DND-41 (cell line): ENCODE results near the gene SLC6A3.

ENCODE experiments used
- ATAC-seq: fragments of 200-7000 bp; cut with Tn5 transposase; 3 replicates; pipeline ENCODE4 v1.9.1; 2021; ENCODE audit warnings: low read depth; ENCODE audit not compliant: insufficient read depth
- DNase-seq: peaks from one replicate; pipeline ENCODE4 v3.0.0-alpha.2; 2020
- H2AFZ ChIP-seq: 2 replicates; pipeline ENCODE4 v1.6.0; 2012; ENCODE audit warnings: low read depth, low read length
- H3K27ac ChIP-seq: 2 replicates; pipeline ENCODE4 v1.5.1; 2012; ENCODE audit warnings: low read length, inconsistent platforms
- H3K27me3 ChIP-seq: fragments of 200-600 bp; sonication (generic); 2 replicates; pipeline ENCODE4 v1.6.0; 2012; ENCODE audit warnings: low read length, mild to moderate bottlenecking, inconsistent platforms; ENCODE audit not compliant: insufficient read depth, poor library complexity
- H3K36me3 ChIP-seq: 2 replicates; pipeline ENCODE4 v1.5.1; 2012; ENCODE audit warnings: low read length, inconsistent platforms; ENCODE audit not compliant: insufficient read depth
- H3K4me1 ChIP-seq: 2 replicates; pipeline ENCODE4 v1.5.1; 2012; ENCODE audit warnings: mild to moderate bottlenecking, low read length; ENCODE audit not compliant: insufficient read depth
- H3K4me2 ChIP-seq: 2 replicates; pipeline ENCODE4 v1.6.0; 2012; ENCODE audit warnings: mild to moderate bottlenecking, moderate library complexity, low read length, inconsistent platforms; ENCODE audit not compliant: insufficient read depth
- H3K4me3 ChIP-seq, 2 experiments: fragments of 200-600 bp in 1 of 2; shearing (Covaris generic) in 1 of 2; 2 replicates each; pipeline ENCODE4 v1.5.1; 2012 to 2016; ENCODE audit warnings: inconsistent platforms in 2 of 2, low read length in 2 of 2, mild to moderate bottlenecking in 2 of 2, low read depth in 1 of 2, moderate library complexity in 1 of 2
- H3K79me2 ChIP-seq: 2 replicates; pipeline ENCODE4 v1.6.0; 2012; ENCODE audit warnings: low read length, inconsistent platforms; ENCODE audit not compliant: insufficient read depth
- H3K9ac ChIP-seq: 2 replicates; pipeline ENCODE4 v1.6.0; 2012; ENCODE audit warnings: low read depth, mild to moderate bottlenecking, inconsistent platforms, low read length, moderate library complexity
- H3K9me3 ChIP-seq: 2 replicates; pipeline ENCODE4 v1.5.1; 2012; ENCODE audit warnings: low read length, moderate library complexity, mild to moderate bottlenecking, inconsistent platforms; ENCODE audit not compliant: insufficient read depth, severe bottlenecking
- H4K20me1 ChIP-seq: 2 replicates; pipeline ENCODE4 v1.6.0; 2012; ENCODE audit warnings: low read length; ENCODE audit not compliant: insufficient read depth
- EZH2 ChIP-seq: IDR thresholded peaks from 3 replicates; pipeline ENCODE4 v1.6.1; 2012; ENCODE audit warnings: borderline replicate concordance, low read depth, mild to moderate bottlenecking, moderate library complexity, low read length, inconsistent platforms; ENCODE audit not compliant: severe bottlenecking
- TF ChIP-seq, protein P1 (sequence below): IDR thresholded peaks from 2 replicates; pipeline ENCODE4 v1.5.1; 2012; ENCODE audit warnings: borderline replicate concordance, low read length, moderate library complexity, mild to moderate bottlenecking; ENCODE audit not compliant: poor library complexity, severe bottlenecking; ENCODE audit errors: extremely low read depth

Gene SLC6A3

DNA sequence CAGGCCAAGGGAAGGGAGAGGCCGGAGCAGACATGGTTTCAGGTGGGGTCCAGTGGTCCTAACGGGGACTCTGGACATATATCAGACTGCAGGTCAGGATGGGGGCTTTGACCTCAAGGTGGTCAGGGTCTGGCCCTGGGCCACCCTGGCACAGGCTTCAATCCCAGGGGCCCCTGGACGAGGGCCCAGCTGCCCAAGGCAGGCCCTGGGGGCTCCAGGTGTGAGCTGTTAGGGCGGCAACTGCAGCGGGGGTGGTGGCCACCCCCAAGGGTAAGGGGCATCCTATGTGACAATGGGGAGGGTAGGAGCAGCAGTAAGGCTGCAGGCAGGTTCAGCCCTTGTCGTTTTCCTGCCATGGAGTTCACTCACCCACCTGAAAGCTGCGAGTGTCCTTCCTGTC, 54.9 kb downstream of the SLC6A3 start:
- H3K4me2 ChIP-seq, result no peak overlapping the region
- no peak overlapping the region for H3K9ac ChIP-seq
- H2AFZ ChIP-seq, result no peak overlapping the region
- no peaks in the 10 kb centered on the region for H4K20me1 ChIP-seq
- peaks cover 6% of the 10 kb centered on the region for H3K27me3 ChIP-seq
- H3K9me3 ChIP-seq, result no peaks in the 10 kb centered on the region
- no peaks in the 10 kb centered on the region for H3K79me2 ChIP-seq
- no peak for TF ChIP-seq EZH2
- TF ChIP-seq, protein P1, sequence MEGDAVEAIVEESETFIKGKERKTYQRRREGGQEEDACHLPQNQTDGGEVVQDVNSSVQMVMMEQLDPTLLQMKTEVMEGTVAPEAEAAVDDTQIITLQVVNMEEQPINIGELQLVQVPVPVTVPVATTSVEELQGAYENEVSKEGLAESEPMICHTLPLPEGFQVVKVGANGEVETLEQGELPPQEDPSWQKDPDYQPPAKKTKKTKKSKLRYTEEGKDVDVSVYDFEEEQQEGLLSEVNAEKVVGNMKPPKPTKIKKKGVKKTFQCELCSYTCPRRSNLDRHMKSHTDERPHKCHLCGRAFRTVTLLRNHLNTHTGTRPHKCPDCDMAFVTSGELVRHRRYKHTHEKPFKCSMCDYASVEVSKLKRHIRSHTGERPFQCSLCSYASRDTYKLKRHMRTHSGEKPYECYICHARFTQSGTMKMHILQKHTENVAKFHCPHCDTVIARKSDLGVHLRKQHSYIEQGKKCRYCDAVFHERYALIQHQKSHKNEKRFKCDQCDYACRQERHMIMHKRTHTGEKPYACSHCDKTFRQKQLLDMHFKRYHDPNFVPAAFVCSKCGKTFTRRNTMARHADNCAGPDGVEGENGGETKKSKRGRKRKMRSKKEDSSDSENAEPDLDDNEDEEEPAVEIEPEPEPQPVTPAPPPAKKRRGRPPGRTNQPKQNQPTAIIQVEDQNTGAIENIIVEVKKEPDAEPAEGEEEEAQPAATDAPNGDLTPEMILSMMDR, result no peak
- no peak overlapping the region for H3K27ac ChIP-seq
- peaks cover 16% of the 10 kb centered on the region for H3K4me1 ChIP-seq
- H3K4me3 ChIP-seq, result no peak overlapping the region
- no peak for DNase-seq
- no peak for ATAC-seq
- H3K36me3 ChIP-seq, result no peaks in the 10 kb centered on the region

DNA sequence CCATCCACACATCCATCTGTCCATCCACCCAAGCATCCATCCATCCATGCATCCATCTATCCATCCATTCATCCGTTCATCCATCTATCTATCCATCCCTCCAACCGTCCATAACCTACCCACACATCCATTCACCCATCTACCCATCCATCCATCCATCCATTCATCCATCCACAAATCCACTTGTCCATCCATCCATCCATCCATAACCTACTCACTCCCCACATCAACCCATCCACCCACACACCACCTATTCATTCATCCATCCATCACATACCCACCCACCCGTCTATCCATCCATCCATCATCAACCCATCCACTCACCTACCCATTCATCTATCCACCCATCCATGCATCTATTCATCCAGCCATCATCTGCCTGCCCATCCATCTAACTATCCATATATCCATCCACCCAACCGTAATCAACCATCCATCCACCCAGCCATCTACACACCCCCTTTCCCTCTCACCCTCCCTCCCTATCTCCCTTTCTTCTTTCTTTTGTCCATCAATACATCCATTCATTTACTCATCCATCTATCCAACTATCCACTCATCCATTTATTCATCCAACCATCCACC, 56.8 kb downstream of the SLC6A3 start:
- no peak overlapping the region for H3K27ac ChIP-seq
- H4K20me1 ChIP-seq, result no peaks in the 10 kb centered on the region
- DNase-seq, result no peak
- peaks cover 6% of the 10 kb centered on the region for H3K27me3 ChIP-seq
- no peaks in the 10 kb centered on the region for H3K79me2 ChIP-seq
- no peaks in the 10 kb centered on the region for H3K9me3 ChIP-seq
- no peaks in the 10 kb centered on the region for H3K36me3 ChIP-seq
- TF ChIP-seq EZH2, result no peak
- H3K9ac ChIP-seq, result no peak overlapping the region
- peaks cover 20% of the 10 kb centered on the region for H3K4me1 ChIP-seq
- no peak for ATAC-seq
- H3K4me2 ChIP-seq, result no peak overlapping the region
- no peak overlapping the region for H3K4me3 ChIP-seq
- H2AFZ ChIP-seq, result no peak overlapping the region

DNA sequence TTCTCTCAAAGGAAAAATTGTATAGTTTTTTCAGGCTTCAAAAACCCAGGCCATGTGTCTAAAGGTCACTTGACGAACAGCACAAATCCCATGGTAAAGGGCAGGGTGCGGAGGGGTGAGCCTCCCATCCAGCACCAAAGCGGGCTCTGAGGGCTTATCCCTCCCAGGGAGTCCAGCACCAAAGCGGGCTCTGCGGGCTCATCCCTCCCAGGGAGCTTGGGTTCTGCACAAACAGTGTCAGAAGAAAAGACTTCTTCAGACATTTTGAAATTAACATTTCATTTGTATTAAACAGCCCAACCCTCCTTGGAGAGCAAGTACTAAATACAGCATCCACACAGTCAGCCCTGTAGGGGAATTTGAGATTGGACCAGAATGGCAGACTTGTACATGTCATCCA, 57.4 kb downstream of the SLC6A3 start:
- H3K27me3 ChIP-seq, result peaks cover 6% of the 10 kb centered on the region
- TF ChIP-seq, protein P1, result no peak
- no peak for TF ChIP-seq EZH2
- no peaks in the 10 kb centered on the region for H3K79me2 ChIP-seq
- peaks cover 20% of the 10 kb centered on the region for H3K4me1 ChIP-seq
- H3K9ac ChIP-seq, result no peak overlapping the region
- ATAC-seq, result no peak
- H3K4me2 ChIP-seq, result no peak overlapping the region
- no peak for DNase-seq
- no peaks in the 10 kb centered on the region for H3K36me3 ChIP-seq
- H3K27ac ChIP-seq, result no peak overlapping the region
- H3K4me3 ChIP-seq, result no peak overlapping the region
- H3K9me3 ChIP-seq, result no peaks in the 10 kb centered on the region
- H2AFZ ChIP-seq, result no peak overlapping the region
- H4K20me1 ChIP-seq, result no peaks in the 10 kb centered on the region

DNA sequence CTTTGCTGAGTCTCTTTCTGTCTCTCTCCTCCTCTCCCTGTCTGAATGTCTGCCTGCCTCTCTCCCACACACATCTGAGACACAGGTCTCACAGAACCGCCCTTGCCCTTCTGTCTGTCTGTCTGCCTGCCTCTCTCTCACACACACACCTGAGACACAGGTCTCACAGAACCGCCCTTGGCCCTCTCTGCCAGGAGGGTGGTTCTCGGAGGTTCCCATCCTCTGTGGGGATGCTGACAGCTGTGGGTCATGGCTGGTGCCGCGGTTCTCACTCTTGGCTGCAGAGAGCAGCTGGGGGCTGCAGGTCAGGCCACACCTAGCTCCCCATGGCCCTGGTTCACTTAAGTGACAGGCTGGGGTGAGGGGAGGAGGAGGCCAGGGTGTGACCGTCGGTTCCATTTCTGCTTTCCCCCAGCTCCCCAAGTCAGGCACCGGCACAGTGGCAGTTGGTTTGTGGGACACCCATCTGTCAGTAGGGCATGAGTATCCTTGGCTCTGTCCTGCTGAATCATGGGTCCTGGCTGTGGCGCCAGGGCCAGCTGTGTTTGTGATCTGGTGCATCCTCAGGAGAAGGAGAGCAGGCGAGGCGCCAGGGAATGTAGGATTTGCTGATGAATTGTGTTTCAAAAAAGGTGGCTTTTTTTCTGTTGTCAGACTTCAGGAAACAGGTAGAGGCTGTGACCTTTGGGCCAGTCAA, 58.0 kb downstream of the SLC6A3 start:
- H3K9me3 ChIP-seq, result no peaks in the 10 kb centered on the region
- TF ChIP-seq EZH2, result no peak
- TF ChIP-seq, protein P1, result no peak
- H3K27me3 ChIP-seq, result peaks cover 6% of the 10 kb centered on the region

More for the DNA sequence above, 58.0 kb downstream of the SLC6A3 start:
- ATAC-seq, result no peak
- Histone ChIP-seq H3K36me3 (no peaks in the 10 kb centered on the region), H2AFZ (peak overlapping the region; percentile 82; the same call in 1 of the 2 replicates), H3K4me3 (0 out of 4 replicates have a peak overlapping the region, but pooled peaks of 1 of the 2 experiments have one; percentile 60), H3K27ac (no peak overlapping the region), H3K4me1 (peaks cover 20% of the 10 kb centered on the region), H3K9ac (peak overlapping the region; percentile 68; the same call in 1 of the 2 replicates), H3K4me2 (peak overlapping the region; percentile 86), H3K79me2 (no peaks in the 10 kb centered on the region), H4K20me1 (no peaks in the 10 kb centered on the region)
- DNase-seq, result no peak
